ENCODE data around the gene TUFT1. TPM values are rescaled to one million over a fixed set of nuclear protein-coding genes. Genes with fewer than 3 reads are reported as not detected.
A peak's percentile ranks its signal among the peaks of the same experiment; 100 is the strongest.

Gene TUFT1
- total RNA-seq, 1 experiment from 2014 or later = 31.4 TPM

- CTCF ChIA-PET = interaction anchor here (0.6 to 1.1 kb wide), 2 partner anchors 12 to 14 kb away, joined by 3 read pairs; no protein-coding TSS in a partner anchor
- no TSS peak for BruUV-seq (replicated peaks)
- no peak overlapping the region for H3K27ac Mint-ChIP-seq (ENCODE audit: unreplicated experiment)
Measured at GRCh38 chr1:151504759-151505158, 35.4 kb upstream of the TUFT1 start.

GRCh38 chr1:151508833-151509232 is 31.3 kb upstream of the TUFT1 start:
- no peak for TF ChIP-seq CTCF (IDR thresholded peaks at IDR 0.05; ENCODE audit: unreplicated experiment)
- Mint-ChIP-seq H3K9me3 (ENCODE audit: low read depth, unreplicated experiment) (no peaks in the 10 kb centered on the region), H3K36me3 (ENCODE audit: insufficient read depth, unreplicated experiment) (peaks cover 44% of the 10 kb centered on the region), H3K4me3 (ENCODE audit: low read depth, unreplicated experiment) (peak overlapping the region; percentile 76), H3K4me1 (ENCODE audit: low read depth, unreplicated experiment) (peaks cover 39% of the 10 kb centered on the region), H3K27ac (ENCODE audit: unreplicated experiment) (peak overlapping the region; percentile 87), H3K27me3 (ENCODE audit: unreplicated experiment) (no peaks in the 10 kb centered on the region)
- no TSS peak for BruUV-seq (replicated peaks)
- CTCF ChIA-PET = no interaction called here
- peak; percentile 85 for DNase-seq
- intact Hi-C loops (cut with micrococcal nuclease; ENCODE audit: unreplicated experiment) = loop anchor here (1.0 kb wide), 1 partner anchor 50 kb away; the partner anchor contains the start of gene POGZ

More at GRCh38 chr1:151504759-151505158, 35.4 kb upstream of the TUFT1 start:
- H3K4me3 Mint-ChIP-seq (ENCODE audit: low read depth, unreplicated experiment) = no peak overlapping the region
- H3K9me3 Mint-ChIP-seq (ENCODE audit: low read depth, unreplicated experiment) = no peaks in the 10 kb centered on the region
- H3K36me3 Mint-ChIP-seq (ENCODE audit: insufficient read depth, unreplicated experiment) = peaks cover 5% of the 10 kb centered on the region
- TF ChIP-seq CTCF (IDR thresholded peaks at IDR 0.05; ENCODE audit: unreplicated experiment) = no peak
- no peaks in the 10 kb centered on the region for H3K27me3 Mint-ChIP-seq (ENCODE audit: unreplicated experiment)
- peaks cover 39% of the 10 kb centered on the region for H3K4me1 Mint-ChIP-seq (ENCODE audit: low read depth, unreplicated experiment)
- intact Hi-C loops (cut with micrococcal nuclease; ENCODE audit: unreplicated experiment) = no loop called here
- no peak for DNase-seq

- H3K9me3 Mint-ChIP-seq (ENCODE audit: low read depth, unreplicated experiment) = no peaks in the 10 kb centered on the region
- H3K27ac Mint-ChIP-seq (ENCODE audit: unreplicated experiment) = peak overlapping the region; percentile 87
- H3K36me3 Mint-ChIP-seq (ENCODE audit: insufficient read depth, unreplicated experiment) = peaks cover 50% of the 10 kb centered on the region
- no peaks in the 10 kb centered on the region for H3K27me3 Mint-ChIP-seq (ENCODE audit: unreplicated experiment)
- CTCF ChIA-PET = interaction anchor here (1.0 kb wide), 1 partner anchor 138 kb away, joined by 8 read pairs; no protein-coding TSS in a partner anchor
- no peak for TF ChIP-seq CTCF (IDR thresholded peaks at IDR 0.05; ENCODE audit: unreplicated experiment)
- intact Hi-C loops (cut with micrococcal nuclease; ENCODE audit: unreplicated experiment) = loop anchor here (1.0 to 5.0 kb wide), 3 partner anchors 37 to 312 kb away; partner anchors contain the start of genes PIP5K1A and POGZ
- peak; percentile 44 for DNase-seq
- no TSS peak for BruUV-seq (replicated peaks)
- H3K4me3 Mint-ChIP-seq (ENCODE audit: low read depth, unreplicated experiment) = peak overlapping the region; percentile 76
- H3K4me1 Mint-ChIP-seq (ENCODE audit: low read depth, unreplicated experiment) = peaks cover 46% of the 10 kb centered on the region
Measured at GRCh38 chr1:151509350-151510019, 30.6 kb upstream of the TUFT1 start.

- peak; percentile 45 for DNase-seq
- peaks cover 54% of the 10 kb centered on the region for H3K36me3 Mint-ChIP-seq (ENCODE audit: insufficient read depth, unreplicated experiment)
- CTCF ChIA-PET = interaction anchor here (0.6 to 1.0 kb wide), 3 partner anchors 12 to 138 kb away, joined by 4 to 8 read pairs (median 7); no protein-coding TSS in a partner anchor
- peak overlapping the region; percentile 87 for H3K27ac Mint-ChIP-seq (ENCODE audit: unreplicated experiment)
- no peak for TF ChIP-seq CTCF (IDR thresholded peaks at IDR 0.05; ENCODE audit: unreplicated experiment)
- no peaks in the 10 kb centered on the region for H3K9me3 Mint-ChIP-seq (ENCODE audit: low read depth, unreplicated experiment)
- BruUV-seq (replicated peaks) = no TSS peak
- H3K4me1 Mint-ChIP-seq (ENCODE audit: low read depth, unreplicated experiment) = peaks cover 50% of the 10 kb centered on the region
- H3K27me3 Mint-ChIP-seq (ENCODE audit: unreplicated experiment) = no peaks in the 10 kb centered on the region
- H3K4me3 Mint-ChIP-seq (ENCODE audit: low read depth, unreplicated experiment) = peak overlapping the region; percentile 76
- intact Hi-C loops (cut with micrococcal nuclease; ENCODE audit: unreplicated experiment) = loop anchor here (2.0 to 5.0 kb wide), 2 partner anchors 37 to 313 kb away; partner anchors contain the start of gene PIP5K1A
Measured at GRCh38 chr1:151510020-151510405, 30.1 kb upstream of the TUFT1 start.
